Nephron (organoid): Measurements from ENCODE around the gene RASA3.

Experiments used
- H3K27ac Mint-ChIP-seq, 3 experiments: 2 replicates each; pipeline ENCODE4 v1.8.0; 2020; ENCODE audit warnings: mixed read lengths in 3 of 3, mild to moderate bottlenecking in 2 of 3, moderate library complexity in 1 of 3
- H3K27me3 Mint-ChIP-seq: 2 replicates; pipeline ENCODE4 v1.8.0; 2021; ENCODE audit warnings: low read depth, mild to moderate bottlenecking, moderate library complexity, mixed read lengths
- H3K36me3 Mint-ChIP-seq: 2 replicates; pipeline ENCODE4 v1.8.0; 2020; ENCODE audit warnings: low read depth, mixed read lengths
- H3K4me1 Mint-ChIP-seq: 2 replicates; pipeline ENCODE4 v1.8.0; 2020; ENCODE audit warnings: mixed read lengths
- H3K4me3 Mint-ChIP-seq, 3 experiments: 2 replicates each; pipeline ENCODE4 v1.8.0; 2020; ENCODE audit warnings: mild to moderate bottlenecking in 3 of 3, mixed read lengths in 3 of 3, moderate library complexity in 2 of 3
- H3K9me3 Mint-ChIP-seq: 2 replicates; pipeline ENCODE4 v1.8.0; 2020; ENCODE audit warnings: mixed read lengths
- CTCF ChIP-seq, 3 experiments: fragments of 200-600 bp; sonication (generic); IDR thresholded peaks; one replicate each; pipeline ENCODE4 v1.5.0; 2021; ENCODE audit warnings: antibody characterized with exemption in 3 of 3; ENCODE audit not compliant: unreplicated experiment in 3 of 3

RASA3 gene

DNA sequence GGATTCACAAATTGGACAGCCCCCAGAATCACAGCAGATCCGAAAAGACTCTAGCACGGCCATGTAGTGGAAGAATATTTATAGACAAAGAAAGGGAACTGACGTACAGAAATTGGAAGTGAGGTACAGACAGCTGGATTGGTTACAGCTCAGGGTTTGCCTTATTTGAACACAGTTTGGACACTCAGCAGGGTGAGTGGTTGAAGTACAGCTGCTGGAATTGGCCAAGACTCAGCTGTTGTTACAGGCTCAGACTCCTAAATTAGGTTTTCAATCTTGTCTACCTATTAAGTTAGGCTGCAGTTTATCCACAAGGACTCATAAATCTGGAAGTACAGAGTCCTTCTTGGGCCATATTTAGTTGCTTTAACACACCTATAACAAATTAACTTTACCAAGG is 40.8 kb upstream of the RASA3 start:
- Mint-ChIP-seq H3K27ac (no peak overlapping the region), H3K4me1 (no peaks in the 10 kb centered on the region), H3K27me3 (peaks cover 4% of the 10 kb centered on the region), H3K36me3 (no peaks in the 10 kb centered on the region), H3K4me3 (no peak overlapping the region), H3K9me3 (peaks cover 33% of the 10 kb centered on the region)
- TF ChIP-seq CTCF (IDR thresholded peaks at IDR 0.05; ENCODE audit: unreplicated experiment in 3 of 3) = no peak

DNA sequence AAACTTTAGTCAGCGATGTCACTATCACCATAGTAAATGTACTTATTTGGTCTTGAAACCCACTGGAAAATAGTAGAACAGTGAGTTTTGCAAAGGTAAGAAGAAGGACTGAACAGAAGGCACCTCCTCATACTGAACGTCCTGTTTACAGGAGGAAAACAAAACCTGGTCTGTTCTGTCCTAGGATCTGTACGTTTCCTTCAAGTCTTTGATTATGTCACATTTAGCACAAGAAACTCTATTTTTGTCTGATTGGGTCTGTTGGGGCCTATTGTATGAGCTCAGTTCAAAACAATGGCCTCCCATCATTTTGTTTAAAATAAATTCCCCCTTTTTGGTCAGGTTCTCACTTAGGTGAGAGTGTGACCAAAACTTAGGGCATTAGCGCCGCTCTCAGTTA is 35.5 kb upstream of the RASA3 start:
- Mint-ChIP-seq H3K36me3 (no peaks in the 10 kb centered on the region), H3K27me3 (peaks cover 14% of the 10 kb centered on the region), H3K4me3 (no peak overlapping the region), H3K4me1 (peaks cover 5% of the 10 kb centered on the region), H3K27ac (no peak overlapping the region), H3K9me3 (peaks cover 16% of the 10 kb centered on the region)
- TF ChIP-seq CTCF (IDR thresholded peaks at IDR 0.05; ENCODE audit: unreplicated experiment in 3 of 3) = no peak

GRCh38 chr13:114167426-114167825 is 35.0 kb upstream of the RASA3 start:
- H3K27me3 Mint-ChIP-seq = peaks cover 14% of the 10 kb centered on the region
- no peak for TF ChIP-seq CTCF (IDR thresholded peaks at IDR 0.05; ENCODE audit: unreplicated experiment in 3 of 3)
- H3K4me3 Mint-ChIP-seq = no peak overlapping the region
- no peak overlapping the region for H3K27ac Mint-ChIP-seq
- H3K36me3 Mint-ChIP-seq = no peaks in the 10 kb centered on the region
- H3K9me3 Mint-ChIP-seq = peaks cover 13% of the 10 kb centered on the region
- peaks cover 8% of the 10 kb centered on the region for H3K4me1 Mint-ChIP-seq

- peaks cover 19% of the 10 kb centered on the region for H3K27me3 Mint-ChIP-seq
- peaks cover 13% of the 10 kb centered on the region for H3K4me1 Mint-ChIP-seq
- peak overlapping the region in 1 of 3 experiments; percentile 43 for H3K27ac Mint-ChIP-seq
- H3K9me3 Mint-ChIP-seq = peaks cover 7% of the 10 kb centered on the region
- no peak for TF ChIP-seq CTCF (IDR thresholded peaks at IDR 0.05; ENCODE audit: unreplicated experiment in 3 of 3)
- no peak overlapping the region for H3K4me3 Mint-ChIP-seq
- no peaks in the 10 kb centered on the region for H3K36me3 Mint-ChIP-seq
Observed at GRCh38 chr13:114166381-114167131, 34.1 kb upstream of the RASA3 start.

DNA sequence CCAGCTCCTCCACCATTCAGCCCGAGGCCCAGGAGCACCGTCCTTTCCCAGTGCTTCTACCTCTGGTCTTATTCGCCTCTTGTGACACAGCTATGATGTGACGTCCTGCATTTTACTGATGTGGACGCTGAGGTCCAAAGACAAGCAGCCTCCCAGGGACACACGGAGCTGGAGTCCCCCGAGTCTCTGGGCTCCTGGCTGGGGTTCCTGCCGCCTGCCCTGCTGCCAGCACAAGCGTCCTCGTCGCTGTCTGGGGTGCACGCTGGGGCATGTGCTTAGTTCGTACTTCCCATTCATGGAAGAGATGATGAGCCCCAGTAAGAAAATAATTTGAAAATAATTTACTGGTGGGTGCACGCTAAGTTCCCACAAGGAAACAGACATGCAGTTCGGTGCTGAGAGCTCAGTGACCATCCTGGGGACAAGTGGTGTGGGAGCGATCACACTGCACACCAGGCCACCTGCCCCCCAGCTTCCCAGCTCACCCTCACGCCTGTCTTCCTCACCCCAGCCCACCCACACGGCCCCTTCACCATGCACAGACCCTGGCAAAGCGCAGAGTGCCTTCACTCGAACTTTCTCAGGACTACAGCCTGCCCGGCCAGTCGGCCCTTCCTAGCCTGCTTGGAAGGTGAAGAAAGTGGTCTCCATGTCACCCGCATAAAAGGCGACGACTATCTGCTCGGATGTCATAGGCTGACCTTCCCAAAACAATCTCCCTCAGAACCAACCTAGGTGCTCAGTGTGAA is 32.4 kb upstream of the RASA3 start:
- no peak for TF ChIP-seq CTCF (IDR thresholded peaks at IDR 0.05; ENCODE audit: unreplicated experiment in 3 of 3)
- peaks cover 13% of the 10 kb centered on the region for H3K4me1 Mint-ChIP-seq
- H3K27ac Mint-ChIP-seq = no peak overlapping the region
- H3K36me3 Mint-ChIP-seq = no peaks in the 10 kb centered on the region
- H3K4me3 Mint-ChIP-seq = no peak overlapping the region
- H3K27me3 Mint-ChIP-seq = peaks cover 29% of the 10 kb centered on the region
- H3K9me3 Mint-ChIP-seq = peaks cover 6% of the 10 kb centered on the region
